ENCODE data around the gene NME2.

NME2 gene

DNA sequence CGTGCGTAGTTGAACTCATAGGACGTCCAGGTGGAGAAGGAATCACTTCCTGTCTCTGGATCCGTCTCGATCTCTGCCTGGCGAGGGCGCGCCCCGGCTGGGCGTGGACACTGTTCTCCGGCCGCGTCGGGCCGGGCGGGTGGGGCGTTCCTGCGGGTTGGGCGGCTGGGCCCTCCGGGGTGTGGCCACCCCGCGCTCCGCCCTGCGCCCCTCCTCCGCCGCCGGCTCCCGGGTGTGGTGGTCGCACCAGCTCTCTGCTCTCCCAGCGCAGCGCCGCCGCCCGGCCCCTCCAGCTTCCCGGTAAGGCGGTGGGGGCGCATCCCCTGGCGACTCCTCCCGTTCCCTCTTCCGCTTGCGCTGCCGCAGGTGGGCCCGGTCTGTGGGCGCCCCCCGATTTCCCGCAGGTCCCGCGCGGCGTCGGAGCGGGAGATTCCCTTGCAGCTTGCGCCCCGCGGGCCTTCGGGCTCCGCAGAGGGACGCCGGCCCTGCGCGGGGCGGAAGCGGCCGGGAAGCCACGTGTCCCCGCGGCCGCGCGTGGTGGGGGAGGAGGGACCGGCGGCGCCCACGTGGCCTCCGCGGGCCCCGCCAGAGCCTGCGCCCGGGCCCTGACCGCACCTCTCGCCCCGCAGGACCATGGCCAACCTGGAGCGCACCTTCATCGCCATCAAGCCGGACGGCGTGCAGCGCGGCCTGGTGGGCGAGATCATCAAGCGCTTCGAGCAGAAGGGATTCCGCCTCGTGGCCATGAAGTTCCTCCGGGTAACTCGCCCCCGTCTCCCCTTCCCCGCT lies at the start of gene NME2:
NME2 (plus strand) TSS at position 214 of the 789 bp plus-strand sequence; CDS start at position 634, 420 bp downstream.
- H3K27ac ChIP-seq (ENCODE audit: low read length): peak within 1 kb of the TSS; percentile 87
- peaks cover 15% of the 10 kb centered on the region for H3F3A ChIP-seq (ENCODE audit: insufficient read depth, low read length)
- DNase-seq: peak; percentile 83
- H3K4me3 ChIP-seq (ENCODE audit: low read length): peak within 1 kb of the TSS; percentile 87
- H3K9ac ChIP-seq (ENCODE audit: low read length): peak within 1 kb of the TSS; percentile 96
- peaks cover 10% of the 10 kb centered on the region for H3K4me1 ChIP-seq (ENCODE audit: low read length)
- TF ChIP-seq, protein P1, sequence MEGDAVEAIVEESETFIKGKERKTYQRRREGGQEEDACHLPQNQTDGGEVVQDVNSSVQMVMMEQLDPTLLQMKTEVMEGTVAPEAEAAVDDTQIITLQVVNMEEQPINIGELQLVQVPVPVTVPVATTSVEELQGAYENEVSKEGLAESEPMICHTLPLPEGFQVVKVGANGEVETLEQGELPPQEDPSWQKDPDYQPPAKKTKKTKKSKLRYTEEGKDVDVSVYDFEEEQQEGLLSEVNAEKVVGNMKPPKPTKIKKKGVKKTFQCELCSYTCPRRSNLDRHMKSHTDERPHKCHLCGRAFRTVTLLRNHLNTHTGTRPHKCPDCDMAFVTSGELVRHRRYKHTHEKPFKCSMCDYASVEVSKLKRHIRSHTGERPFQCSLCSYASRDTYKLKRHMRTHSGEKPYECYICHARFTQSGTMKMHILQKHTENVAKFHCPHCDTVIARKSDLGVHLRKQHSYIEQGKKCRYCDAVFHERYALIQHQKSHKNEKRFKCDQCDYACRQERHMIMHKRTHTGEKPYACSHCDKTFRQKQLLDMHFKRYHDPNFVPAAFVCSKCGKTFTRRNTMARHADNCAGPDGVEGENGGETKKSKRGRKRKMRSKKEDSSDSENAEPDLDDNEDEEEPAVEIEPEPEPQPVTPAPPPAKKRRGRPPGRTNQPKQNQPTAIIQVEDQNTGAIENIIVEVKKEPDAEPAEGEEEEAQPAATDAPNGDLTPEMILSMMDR (IDR thresholded peaks at IDR 0.05; ENCODE audit: low read length): no peak
- TF ChIP-seq EZH2phosphoT487 (IDR thresholded peaks at IDR 0.05; ENCODE audit: low read length) (no peak), EZH2 (optimal IDR thresholded peaks at IDR 0.05; ENCODE audit: low read depth, low read length) (no peak)
- peaks cover 28% of the 10 kb centered on the region for H3K79me2 ChIP-seq (ENCODE audit: low read length)
- H3K9me2 ChIP-seq (replicated peaks; ENCODE audit: insufficient read depth, low read length): no peaks in the 10 kb centered on the region
- H3K9me3 ChIP-seq (replicated peaks; ENCODE audit: insufficient read depth, low read length): no peaks in the 10 kb centered on the region
- H3K27me3 ChIP-seq (replicated peaks; ENCODE audit: insufficient read depth, low read length): no peaks in the 10 kb centered on the region
- H3K36me3 ChIP-seq (replicated peaks; ENCODE audit: insufficient read depth, low read length): peaks cover 5% of the 10 kb centered on the region; the same call in 1 of the 2 replicates
- peak within 1 kb of the TSS; percentile 82 for H2AFZ ChIP-seq (ENCODE audit: low read length)
- peak within 1 kb of the TSS; percentile 79 for H3K4me2 ChIP-seq (ENCODE audit: low read depth, low read length)
- H4K20me1 ChIP-seq (ENCODE audit: insufficient read depth, low read length): no peaks in the 10 kb centered on the region

DNA sequence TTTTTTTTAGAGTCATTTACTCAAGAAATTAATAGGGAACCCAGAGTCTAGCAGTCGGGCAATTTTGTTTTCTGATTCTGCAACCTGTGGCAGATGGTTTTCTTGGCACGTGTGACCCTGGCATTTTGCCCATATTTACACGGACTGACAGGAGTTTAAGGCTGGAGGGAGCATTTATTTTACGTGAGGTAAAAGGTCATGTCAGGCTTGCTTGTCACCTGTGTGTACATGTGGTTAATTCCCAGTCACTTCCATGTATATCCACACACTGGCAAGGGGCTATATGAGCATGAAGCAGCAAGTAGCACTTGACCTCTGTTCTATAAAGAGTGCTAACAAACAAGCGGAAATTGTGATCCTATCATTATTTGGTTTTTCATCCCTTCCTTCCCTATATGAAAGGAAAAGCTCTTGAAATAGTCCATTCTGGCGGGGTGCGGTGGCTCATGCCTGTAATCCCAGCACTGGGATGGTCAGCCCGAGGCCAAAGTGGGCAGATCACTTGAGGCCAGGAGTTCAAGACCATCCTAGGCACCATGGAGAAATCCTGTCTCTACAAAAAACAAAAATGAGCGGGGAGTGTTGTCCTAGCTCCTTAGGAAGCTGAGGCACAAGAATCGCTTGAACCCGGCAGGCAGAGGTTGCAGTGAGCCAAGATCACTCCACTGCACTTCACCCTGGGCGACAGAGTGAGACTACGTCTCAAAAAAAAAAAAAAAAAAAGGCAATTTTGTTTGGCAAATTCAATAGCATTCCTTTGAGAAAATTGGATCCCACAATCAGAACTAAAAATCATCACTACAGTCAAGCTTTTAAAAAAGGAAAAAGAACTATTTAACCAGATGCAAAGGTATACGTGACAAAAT lies 47.6 kb upstream of the NME2 start:
- Histone ChIP-seq H3K9me3 (replicated peaks; ENCODE audit: insufficient read depth, low read length) (no peaks in the 10 kb centered on the region), H4K20me1 (ENCODE audit: insufficient read depth, low read length) (peaks cover 3% of the 10 kb centered on the region; the same call in 1 of the 2 replicates), H3K27ac (ENCODE audit: low read length) (no peak overlapping the region), H3K9me2 (replicated peaks; ENCODE audit: insufficient read depth, low read length) (no peaks in the 10 kb centered on the region), H3K4me1 (ENCODE audit: low read length) (peaks cover 22% of the 10 kb centered on the region), H3K9ac (ENCODE audit: low read length) (peak overlapping the region; percentile 95; the same call in 1 of the 2 replicates), H3F3A (ENCODE audit: insufficient read depth, low read length) (peaks cover 28% of the 10 kb centered on the region), H3K27me3 (replicated peaks; ENCODE audit: insufficient read depth, low read length) (no peaks in the 10 kb centered on the region), H2AFZ (ENCODE audit: low read length) (no peak overlapping the region), H3K4me2 (ENCODE audit: low read depth, low read length) (peak overlapping the region; percentile 70), H3K4me3 (ENCODE audit: low read length) (peak overlapping the region; percentile 99), H3K36me3 (replicated peaks; ENCODE audit: insufficient read depth, low read length) (no peaks in the 10 kb centered on the region), H3K79me2 (ENCODE audit: low read length) (peaks cover 70% of the 10 kb centered on the region)
- TF ChIP-seq, protein P1 (IDR thresholded peaks at IDR 0.05; ENCODE audit: low read length): no peak
- no peak for TF ChIP-seq EZH2 (optimal IDR thresholded peaks at IDR 0.05; ENCODE audit: low read depth, low read length)
- TF ChIP-seq EZH2phosphoT487 (IDR thresholded peaks at IDR 0.05; ENCODE audit: low read length): no peak
- DNase-seq: no peak

DNA sequence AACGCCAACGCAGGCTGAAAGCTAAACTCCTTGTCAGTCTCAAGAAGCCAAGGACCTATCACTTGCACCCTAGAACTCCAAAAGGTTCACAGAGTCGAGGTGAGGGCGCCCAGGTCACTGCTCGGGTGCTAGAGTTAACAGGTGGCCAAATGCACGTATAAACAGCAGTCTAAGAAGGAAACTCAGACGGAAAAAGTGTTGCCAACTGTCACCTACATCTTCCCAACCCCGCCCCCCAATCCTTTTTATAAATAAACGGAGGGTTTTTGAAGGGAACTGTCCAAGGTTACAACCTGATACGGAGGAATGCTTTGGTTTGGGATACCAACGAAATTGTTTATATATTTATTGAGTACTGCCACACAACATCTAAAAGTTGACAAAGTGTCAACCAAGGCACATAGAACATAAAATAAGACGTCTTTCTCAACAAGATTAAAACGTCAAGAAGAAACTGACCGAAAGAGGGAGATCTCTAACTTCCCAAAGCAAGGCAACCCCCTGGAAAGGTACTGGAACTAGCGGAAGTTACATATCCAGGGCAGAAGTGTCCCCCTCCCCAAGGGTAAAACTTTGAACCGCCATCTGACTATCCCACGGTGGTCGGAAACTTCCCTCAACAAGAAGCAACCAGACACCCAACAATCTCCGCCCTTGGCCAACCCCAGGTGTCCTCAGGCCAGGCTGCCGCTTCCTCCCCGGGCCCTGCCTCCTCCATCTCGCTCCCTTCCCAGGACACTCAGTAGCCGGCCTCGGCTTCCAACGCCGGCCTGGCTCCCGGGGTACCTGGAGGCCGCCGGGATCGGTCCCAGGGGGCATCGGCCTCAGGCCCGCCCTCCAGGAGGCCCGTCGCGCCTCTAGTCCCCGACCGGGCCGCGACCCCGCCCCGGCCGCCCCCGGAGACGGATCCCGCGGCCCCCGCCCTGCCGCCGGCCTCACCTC lies 46.5 kb upstream of the NME2 start:
- H3K4me2 ChIP-seq (ENCODE audit: low read depth, low read length): peak overlapping the region; percentile 70
- H3K9me2 ChIP-seq (replicated peaks; ENCODE audit: insufficient read depth, low read length): no peaks in the 10 kb centered on the region
- H3K27me3 ChIP-seq (replicated peaks; ENCODE audit: insufficient read depth, low read length): no peaks in the 10 kb centered on the region
- peaks cover 22% of the 10 kb centered on the region for H3K4me1 ChIP-seq (ENCODE audit: low read length)
- peak overlapping the region; percentile 99 for H3K4me3 ChIP-seq (ENCODE audit: low read length)
- TF ChIP-seq, protein P1 (IDR thresholded peaks at IDR 0.05; ENCODE audit: low read length): 0 out of 2 replicates have a peak, but pooled peaks have one; percentile 7
- TF ChIP-seq EZH2phosphoT487 (IDR thresholded peaks at IDR 0.05; ENCODE audit: low read length): no peak
- TF ChIP-seq EZH2 (optimal IDR thresholded peaks at IDR 0.05; ENCODE audit: low read depth, low read length): no peak
- peak overlapping the region; percentile 90 for H3K27ac ChIP-seq (ENCODE audit: low read length)
- peak; percentile 40 for DNase-seq
- peaks cover 3% of the 10 kb centered on the region; the same call in 1 of the 2 replicates for H4K20me1 ChIP-seq (ENCODE audit: insufficient read depth, low read length)
- no peaks in the 10 kb centered on the region for H3K9me3 ChIP-seq (replicated peaks; ENCODE audit: insufficient read depth, low read length)
- H3K9ac ChIP-seq (ENCODE audit: low read length): peak overlapping the region; percentile 95
- peaks cover 28% of the 10 kb centered on the region for H3F3A ChIP-seq (ENCODE audit: insufficient read depth, low read length)
- H3K79me2 ChIP-seq (ENCODE audit: low read length): peaks cover 59% of the 10 kb centered on the region
- peak overlapping the region; percentile 85; the same call in 1 of the 2 replicates for H2AFZ ChIP-seq (ENCODE audit: low read length)
- no peaks in the 10 kb centered on the region for H3K36me3 ChIP-seq (replicated peaks; ENCODE audit: insufficient read depth, low read length)

Measured in MM.1S (cell line).